Gastroesophageal sphincter (tissue), 4 donors: Measurements from ENCODE around the gene PIK3C2G. TPM values are rescaled to one million over a fixed set of nuclear protein-coding genes. Genes with fewer than 3 reads are reported as not detected.

Source experiments
- ATAC-seq: fragments of 150-250 bp; one replicate; pipeline ENCODE4 v1.9.1; 2016; ENCODE audit warnings: mild to moderate bottlenecking, moderate library complexity
- H3K27ac ChIP-seq, 4 donors: fragments of 200-600 bp; sonication (generic) in 3 of 4; 1 replicate in 3 of 4; 2 replicates in 1 of 4; pipeline ENCODE4 v1.5.1; 2016 to 2019
- H3K27me3 ChIP-seq: fragments of 200-600 bp; sonication (generic); one replicate; pipeline ENCODE4 v1.5.1; 2019
- H3K36me3 ChIP-seq, 2 donors: fragments of 200-600 bp; sonication (generic); one replicate each; pipeline ENCODE4 v1.5.1; 2019; ENCODE audit warnings: control low read depth in 1 of 2
- H3K4me1 ChIP-seq, 3 donors: fragments of 200-600 bp; sonication (generic); 1 replicate in 2 of 3; 2 replicates in 1 of 3; pipeline ENCODE4 v1.5.1; 2016 to 2019; ENCODE audit warnings: control low read depth in 2 of 3
- H3K4me3 ChIP-seq, 2 donors: fragments of 200-600 bp; sonication (generic); one replicate each; pipeline ENCODE4 v1.5.1; 2019; ENCODE audit warnings: mild to moderate bottlenecking in 1 of 2, moderate library complexity in 1 of 2
- H3K9me3 ChIP-seq, 3 donors: fragments of 200-600 bp; sonication (generic); one replicate each; pipeline ENCODE4 v1.5.1; 2017 to 2019; ENCODE audit warnings: control low read depth in 2 of 3
- EP300 ChIP-seq: sonication (generic); formaldehyde crosslinking; IDR thresholded peaks from one replicate; pipeline ENCODE4 v1.6.1; 2017; ENCODE audit warnings: antibody characterized with exemption, mild to moderate bottlenecking
- POLR2A ChIP-seq, 2 donors: fragments of 450-650 bp; IDR thresholded peaks; one replicate each; pipeline ENCODE4 v1.6.1; 2017; ENCODE audit warnings: antibody characterized with exemption in 2 of 2, mild to moderate bottlenecking in 2 of 2, moderate library complexity in 1 of 2
- POLR2AphosphoS5 ChIP-seq: sonication (generic); formaldehyde crosslinking; IDR thresholded peaks from one replicate; pipeline ENCODE4 v1.6.1; 2017; ENCODE audit warnings: antibody characterized with exemption
- WGBS, 2 donors: methylation state at CpG; one replicate each; pipeline ENCODE4 v1.1.5; 2018; ENCODE audit warnings: low coverage in 1 of 2; 5-methylcytosine and 5-hydroxymethylcytosine counted together
- total RNA-seq, 4 donors: library from RNA; depleted of rRNA; stranded (reverse); fragments of >200 nt; gene quantifications; one replicate each; pipeline ENCODE4 v1.1.0, GENCODE V29; 2016
- TF ChIP-seq, protein P1 (sequence below), 4 experiments: fragments of 200-600 bp in 2 of 4; fragments of 450-650 bp in 2 of 4; sonication (generic) in 1 of 4; IDR thresholded peaks; one replicate each; pipeline ENCODE4 v1.5.1; 2017 to 2019; ENCODE audit warnings: antibody characterized with exemption in 4 of 4, mild to moderate bottlenecking in 2 of 4, moderate library complexity in 2 of 4

PIK3C2G gene
- total RNA-seq, 4 donors from 2014 or later: 0.40 to 0.79 (median 0.69) TPM; not detected in 1

GRCh38 chr12:18567787-18568186 lies 306.5 kb downstream of the PIK3C2G start:
- 83 to 84% methylated on average over 1 to 2 of the region's 2 CpGs for whole genome bisulfite sequencing, 2 donors
- no peaks in the 10 kb centered on the region for H3K27me3 ChIP-seq
- ATAC-seq: no peak
- peaks cover 0 to 13% (median 0%) of the 10 kb centered on the region in 3 donors for H3K4me1 ChIP-seq
- no peaks in the 10 kb centered on the region for H3K36me3 ChIP-seq
- TF ChIP-seq, protein P1, sequence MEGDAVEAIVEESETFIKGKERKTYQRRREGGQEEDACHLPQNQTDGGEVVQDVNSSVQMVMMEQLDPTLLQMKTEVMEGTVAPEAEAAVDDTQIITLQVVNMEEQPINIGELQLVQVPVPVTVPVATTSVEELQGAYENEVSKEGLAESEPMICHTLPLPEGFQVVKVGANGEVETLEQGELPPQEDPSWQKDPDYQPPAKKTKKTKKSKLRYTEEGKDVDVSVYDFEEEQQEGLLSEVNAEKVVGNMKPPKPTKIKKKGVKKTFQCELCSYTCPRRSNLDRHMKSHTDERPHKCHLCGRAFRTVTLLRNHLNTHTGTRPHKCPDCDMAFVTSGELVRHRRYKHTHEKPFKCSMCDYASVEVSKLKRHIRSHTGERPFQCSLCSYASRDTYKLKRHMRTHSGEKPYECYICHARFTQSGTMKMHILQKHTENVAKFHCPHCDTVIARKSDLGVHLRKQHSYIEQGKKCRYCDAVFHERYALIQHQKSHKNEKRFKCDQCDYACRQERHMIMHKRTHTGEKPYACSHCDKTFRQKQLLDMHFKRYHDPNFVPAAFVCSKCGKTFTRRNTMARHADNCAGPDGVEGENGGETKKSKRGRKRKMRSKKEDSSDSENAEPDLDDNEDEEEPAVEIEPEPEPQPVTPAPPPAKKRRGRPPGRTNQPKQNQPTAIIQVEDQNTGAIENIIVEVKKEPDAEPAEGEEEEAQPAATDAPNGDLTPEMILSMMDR (IDR thresholded peaks at IDR 0.05): no peak
- no peak for TF ChIP-seq POLR2AphosphoS5
- no peak for TF ChIP-seq EP300
- no peak for TF ChIP-seq POLR2A (IDR thresholded peaks at IDR 0.05)
- no peak overlapping the region for H3K27ac ChIP-seq
- no peaks in the 10 kb centered on the region for H3K9me3 ChIP-seq
- H3K4me3 ChIP-seq: no peak overlapping the region

DNA sequence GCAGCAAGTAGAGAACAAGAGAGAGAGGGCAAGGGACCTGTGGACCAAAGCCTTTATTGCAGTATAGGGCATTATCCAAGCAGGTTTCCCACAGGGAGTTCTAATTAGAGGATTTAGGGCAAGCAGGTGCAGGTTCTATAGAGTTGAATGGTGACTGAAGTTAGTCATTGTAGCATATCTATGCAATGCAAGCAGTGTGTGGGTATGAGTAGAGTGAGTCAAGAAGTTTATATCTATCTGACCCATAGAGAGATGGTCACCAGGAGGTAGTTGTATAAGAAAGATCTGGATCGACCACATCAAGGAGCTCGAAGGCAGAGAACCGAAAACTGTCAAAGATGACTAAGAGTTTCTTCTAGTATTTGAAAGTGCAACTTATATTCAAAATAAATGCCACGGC lies 309.2 kb downstream of the PIK3C2G start:
- ATAC-seq: no peak
- WGBS, 2 donors: 85 to 94% methylated on average over 4 of the region's 4 CpGs

GRCh38 chr12:18576104-18576626 lies 314.8 kb downstream of the PIK3C2G start:
- Histone ChIP-seq H3K4me1 (peaks cover 0 to 16% (median 0%) of the 10 kb centered on the region in 3 donors), H3K27ac (no peak overlapping the region), H3K27me3 (no peaks in the 10 kb centered on the region), H3K36me3 (no peaks in the 10 kb centered on the region), H3K9me3 (no peaks in the 10 kb centered on the region), H3K4me3 (no peak overlapping the region)
- no peak for ATAC-seq
- 17 to 73% methylated on average over 1 of the region's 1 CpG for WGBS, 2 donors
- TF ChIP-seq POLR2A (IDR thresholded peaks at IDR 0.05): no peak
- no peak for TF ChIP-seq POLR2AphosphoS5
- no peak for TF ChIP-seq EP300
- TF ChIP-seq, protein P1 (IDR thresholded peaks at IDR 0.05): no peak

More for the DNA sequence above, 309.2 kb downstream of the PIK3C2G start:
- Histone ChIP-seq H3K4me3 (no peak overlapping the region), H3K9me3 (no peaks in the 10 kb centered on the region), H3K36me3 (no peaks in the 10 kb centered on the region), H3K27me3 (no peaks in the 10 kb centered on the region), H3K27ac (no peak overlapping the region), H3K4me1 (no peaks in the 10 kb centered on the region)
- TF ChIP-seq, protein P1 (IDR thresholded peaks at IDR 0.05): no peak
- TF ChIP-seq EP300 (no peak), POLR2A (IDR thresholded peaks at IDR 0.05) (no peak), POLR2AphosphoS5 (no peak)

DNA sequence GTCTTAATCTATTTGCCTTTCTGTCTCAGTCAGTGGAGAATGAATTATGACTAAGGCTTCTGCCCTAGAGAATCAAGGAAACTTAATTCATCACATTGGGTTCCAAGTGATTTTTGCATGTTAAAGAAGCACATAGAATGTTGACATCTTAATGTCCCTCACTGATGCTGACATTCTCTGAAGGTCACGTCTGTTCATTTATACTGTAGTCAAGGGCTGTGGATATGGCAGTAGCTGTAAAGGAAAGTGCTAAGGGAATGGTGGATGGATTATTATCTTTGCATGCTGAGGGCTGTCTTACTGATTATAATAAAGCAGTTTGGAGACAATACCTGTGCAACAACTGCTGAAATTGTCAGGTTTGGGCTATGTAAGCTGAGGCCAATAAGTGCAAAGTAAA lies 315.3 kb downstream of the PIK3C2G start:
- Histone ChIP-seq H3K4me1 (peaks cover 0 to 16% (median 0%) of the 10 kb centered on the region in 3 donors), H3K36me3 (no peaks in the 10 kb centered on the region), H3K27ac (no peak overlapping the region), H3K4me3 (no peak overlapping the region), H3K9me3 (no peaks in the 10 kb centered on the region), H3K27me3 (no peaks in the 10 kb centered on the region)
- ATAC-seq: no peak
- TF ChIP-seq POLR2A (IDR thresholded peaks at IDR 0.05) (no peak), POLR2AphosphoS5 (no peak), EP300 (no peak)
- TF ChIP-seq, protein P1 (IDR thresholded peaks at IDR 0.05): no peak
- 79% methylated on average over 1 of the region's 1 CpG; no CpG with 5 or more reads in 1 of the 2 donors for WGBS, 2 donors

DNA sequence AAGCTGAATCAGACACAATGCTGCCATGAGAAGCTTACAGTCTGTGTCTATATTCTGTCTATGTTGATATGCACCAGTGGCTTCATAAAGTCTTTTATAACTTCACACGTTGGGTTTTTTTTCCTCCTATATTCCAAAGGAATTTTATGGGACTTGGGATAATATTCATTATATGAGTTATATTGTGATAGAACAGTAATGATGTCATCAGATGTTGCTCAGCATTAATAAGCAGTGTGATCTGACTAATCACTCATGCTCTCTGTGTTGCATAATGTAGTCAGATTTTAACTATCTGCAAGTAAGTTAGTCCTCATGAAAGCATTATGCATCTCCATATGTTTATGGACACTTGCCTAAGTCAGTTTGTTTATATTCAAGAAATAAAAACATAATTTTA lies 316.9 kb downstream of the PIK3C2G start:
- Histone ChIP-seq H3K4me1 (peaks cover 0 to 16% (median 0%) of the 10 kb centered on the region in 3 donors), H3K36me3 (no peaks in the 10 kb centered on the region), H3K4me3 (no peak overlapping the region), H3K27ac (no peak overlapping the region), H3K27me3 (no peaks in the 10 kb centered on the region), H3K9me3 (peaks cover 0 to 6% (median 0%) of the 10 kb centered on the region in 3 donors)
- ATAC-seq: no peak
- TF ChIP-seq POLR2A (IDR thresholded peaks at IDR 0.05) (no peak), EP300 (no peak), POLR2AphosphoS5 (no peak)
- TF ChIP-seq, protein P1 (IDR thresholded peaks at IDR 0.05): no peak
- 58 to 68% methylated on average over 1 of the region's 1 CpG for WGBS, 2 donors
